ENCODE results near the gene FOXJ3.
"Not testable (repeated sequence)": the region's sequence is repeated elsewhere in the genome, so short reads cannot be mapped to it uniquely, and the experiment has no call there.

The FOXJ3 gene

DNA sequence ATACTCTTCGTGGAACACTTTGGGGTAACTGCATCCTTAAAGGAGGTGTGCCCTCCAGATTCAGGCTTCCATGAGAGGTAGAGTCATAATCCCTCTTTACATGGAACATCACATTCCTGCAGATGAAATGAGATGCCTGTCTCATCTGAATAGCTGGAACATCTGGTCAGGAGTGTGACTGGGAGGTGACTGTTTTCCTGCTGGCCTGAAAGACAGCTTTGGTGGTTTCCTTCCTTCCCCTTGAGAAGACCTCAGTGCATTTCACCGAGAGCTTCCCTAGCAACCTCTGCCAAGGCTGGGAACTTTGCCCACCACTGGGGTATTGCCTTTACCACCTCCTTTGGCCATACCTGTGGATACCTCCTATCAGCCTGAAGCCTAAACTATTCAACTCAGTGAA, 123.8 kb downstream of the FOXJ3 start:
- peaks cover 0 to under 1% of the 10 kb centered on the region in 2 experiments; a peak in 1 of 3 replicates for H3K36me3 ChIP-seq (ENCODE audit: control insufficient read depth in 2 of 2, insufficient read depth in 1 of 2, low read length in 2 of 2)
- no peak for TF ChIP-seq ZNF792 (tag by site-specific recombination; IDR thresholded peaks at IDR 0.05)
- TF ChIP-seq SETDB1 (IDR thresholded peaks at IDR 0.05; ENCODE audit: insufficient read length, low read length) = no peak
- TF ChIP-seq, protein P1, sequence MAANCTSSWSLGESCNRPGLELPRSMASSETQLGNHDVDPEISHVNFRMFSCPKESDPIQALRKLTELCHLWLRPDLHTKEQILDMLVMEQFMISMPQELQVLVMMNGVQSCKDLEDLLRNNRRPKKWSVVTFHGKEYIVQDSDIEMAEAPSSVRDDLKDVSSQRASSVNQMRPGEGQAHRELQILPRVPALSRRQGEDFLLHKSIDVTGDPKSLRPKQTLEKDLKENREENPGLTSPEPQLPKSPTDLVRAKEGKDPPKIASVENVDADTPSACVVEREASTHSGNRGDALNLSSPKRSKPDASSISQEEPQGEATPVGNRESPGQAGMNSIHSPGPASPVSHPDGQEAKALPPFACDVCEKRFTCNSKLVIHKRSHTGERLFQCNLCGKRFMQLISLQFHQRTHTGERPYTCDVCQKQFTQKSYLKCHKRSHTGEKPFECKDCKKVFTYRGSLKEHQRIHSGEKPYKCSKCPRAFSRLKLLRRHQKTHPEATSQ (tag by site-specific recombination; IDR thresholded peaks at IDR 0.05) = no peak
- no peak for TF ChIP-seq ZBTB20 (tag by site-specific recombination; IDR thresholded peaks at IDR 0.05)
- TF ChIP-seq ZNF660 (tag by site-specific recombination; IDR thresholded peaks at IDR 0.05) = no peak
- TF ChIP-seq, protein P2, sequence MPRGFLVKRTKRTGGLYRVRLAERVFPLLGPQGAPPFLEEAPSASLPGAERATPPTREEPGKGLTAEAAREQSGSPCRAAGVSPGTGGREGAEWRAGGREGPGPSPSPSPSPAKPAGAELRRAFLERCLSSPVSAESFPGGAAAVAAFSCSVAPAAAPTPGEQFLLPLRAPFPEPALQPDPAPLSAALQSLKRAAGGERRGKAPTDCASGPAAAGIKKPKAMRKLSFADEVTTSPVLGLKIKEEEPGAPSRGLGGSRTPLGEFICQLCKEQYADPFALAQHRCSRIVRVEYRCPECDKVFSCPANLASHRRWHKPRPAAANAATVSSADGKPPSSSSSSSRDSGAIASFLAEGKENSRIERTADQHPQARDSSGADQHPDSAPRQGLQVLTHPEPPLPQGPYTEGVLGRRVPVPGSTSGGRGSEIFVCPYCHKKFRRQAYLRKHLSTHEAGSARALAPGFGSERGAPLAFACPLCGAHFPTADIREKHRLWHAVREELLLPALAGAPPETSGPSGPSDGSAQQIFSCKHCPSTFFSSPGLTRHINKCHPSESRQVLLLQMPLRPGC (tag by site-specific recombination; IDR thresholded peaks at IDR 0.05) = no peak
- TF ChIP-seq ZNF175 (tag by site-specific recombination; IDR thresholded peaks at IDR 0.05) = no peak
- TF ChIP-seq ZNF707 (tag by site-specific recombination; IDR thresholded peaks at IDR 0.05) = no peak
- TF ChIP-seq ZNF623 (tag by site-specific recombination; IDR thresholded peaks at IDR 0.05) = no peak
- H3K27ac ChIP-seq (ENCODE audit: extremely low read depth, low read depth, low read length) = no peak overlapping the region
- no peak overlapping the region for H3K4me3 ChIP-seq (ENCODE audit: low read depth, low read length)
- ChIA-PET CTCF (interaction anchor here (2.2 kb wide), 1 partner anchor 38 kb away, joined by 10 read pairs; no protein-coding TSS in a partner anchor), POLR2A (no interaction called here)
- H3K9me3 ChIP-seq (ENCODE audit: control insufficient read depth, insufficient read depth, low read depth, low read length) = no peaks in the 10 kb centered on the region
- H3K4me1 ChIP-seq (ENCODE audit: control insufficient read depth, insufficient read depth, low read length) = peaks cover 3% of the 10 kb centered on the region; the same call in 1 of the 2 replicates

DNA sequence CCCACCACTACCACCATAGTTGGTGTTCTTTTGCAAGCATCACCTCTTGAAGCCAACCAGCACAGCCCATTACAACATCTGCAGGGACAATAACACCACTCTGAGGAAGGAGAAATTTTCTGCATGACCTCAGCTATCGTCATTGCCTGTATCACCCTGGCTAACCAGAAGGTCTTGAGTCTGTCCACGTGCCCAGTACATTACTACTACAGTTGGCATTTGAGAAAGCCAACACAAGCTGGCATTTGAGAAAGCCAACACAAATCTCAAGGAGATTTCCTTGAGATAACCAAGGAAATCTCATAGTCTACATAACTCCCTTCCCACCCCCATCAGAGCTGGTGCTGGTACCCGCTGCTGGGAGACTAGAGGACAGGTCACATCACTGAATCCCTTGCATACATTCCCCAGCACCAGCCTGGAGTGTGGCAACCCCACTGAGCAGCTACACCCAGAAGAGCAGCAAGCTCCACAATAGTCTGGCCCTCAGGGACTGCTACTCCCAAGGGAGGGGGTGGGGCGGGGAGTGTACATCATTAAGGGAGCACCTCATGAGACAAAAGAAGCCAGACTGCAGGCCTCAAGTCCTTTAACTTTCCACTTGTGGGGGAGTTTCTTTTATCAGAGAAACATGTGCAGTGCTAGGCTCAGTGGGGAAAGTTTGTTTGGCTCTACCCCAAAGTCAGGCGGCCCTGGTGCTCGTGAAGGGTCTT, 124.5 kb downstream of the FOXJ3 start:
- no peak overlapping the region for H3K4me3 ChIP-seq (ENCODE audit: low read depth, low read length)
- peaks cover 0 to 3% of the 10 kb centered on the region in 2 experiments; a peak in 1 of 3 replicates for H3K36me3 ChIP-seq (ENCODE audit: control insufficient read depth in 2 of 2, insufficient read depth in 1 of 2, low read length in 2 of 2)
- H3K9me3 ChIP-seq (ENCODE audit: control insufficient read depth, insufficient read depth, low read depth, low read length) = no peaks in the 10 kb centered on the region
- ChIA-PET CTCF (interaction anchor here (2.2 kb wide), 1 partner anchor 37 kb away, joined by 10 read pairs; no protein-coding TSS in a partner anchor), POLR2A (no interaction called here)
- peak; percentile 29; the same call in 1 of the 2 replicates for TF ChIP-seq KLF1 (tag by site-specific recombination; IDR thresholded peaks at IDR 0.05)
- TF ChIP-seq, protein P3, sequence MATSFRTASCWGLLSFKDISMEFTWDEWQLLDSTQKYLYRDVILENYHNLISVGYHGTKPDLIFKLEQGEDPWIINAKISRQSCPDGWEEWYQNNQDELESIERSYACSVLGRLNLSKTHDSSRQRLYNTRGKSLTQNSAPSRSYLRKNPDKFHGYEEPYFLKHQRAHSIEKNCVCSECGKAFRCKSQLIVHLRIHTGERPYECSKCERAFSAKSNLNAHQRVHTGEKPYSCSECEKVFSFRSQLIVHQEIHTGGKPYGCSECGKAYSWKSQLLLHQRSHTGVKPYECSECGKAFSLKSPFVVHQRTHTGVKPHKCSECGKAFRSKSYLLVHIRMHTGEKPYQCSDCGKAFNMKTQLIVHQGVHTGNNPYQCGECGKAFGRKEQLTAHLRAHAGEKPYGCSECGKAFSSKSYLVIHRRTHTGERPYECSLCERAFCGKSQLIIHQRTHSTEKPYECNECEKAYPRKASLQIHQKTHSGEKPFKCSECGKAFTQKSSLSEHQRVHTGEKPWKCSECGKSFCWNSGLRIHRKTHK (tag by site-specific recombination; IDR thresholded peaks at IDR 0.05) = no peak
- H3K27ac ChIP-seq (ENCODE audit: extremely low read depth, low read depth, low read length) = no peak overlapping the region
- peaks cover 3% of the 10 kb centered on the region; the same call in 1 of the 2 replicates for H3K4me1 ChIP-seq (ENCODE audit: control insufficient read depth, insufficient read depth, low read length)

DNA sequence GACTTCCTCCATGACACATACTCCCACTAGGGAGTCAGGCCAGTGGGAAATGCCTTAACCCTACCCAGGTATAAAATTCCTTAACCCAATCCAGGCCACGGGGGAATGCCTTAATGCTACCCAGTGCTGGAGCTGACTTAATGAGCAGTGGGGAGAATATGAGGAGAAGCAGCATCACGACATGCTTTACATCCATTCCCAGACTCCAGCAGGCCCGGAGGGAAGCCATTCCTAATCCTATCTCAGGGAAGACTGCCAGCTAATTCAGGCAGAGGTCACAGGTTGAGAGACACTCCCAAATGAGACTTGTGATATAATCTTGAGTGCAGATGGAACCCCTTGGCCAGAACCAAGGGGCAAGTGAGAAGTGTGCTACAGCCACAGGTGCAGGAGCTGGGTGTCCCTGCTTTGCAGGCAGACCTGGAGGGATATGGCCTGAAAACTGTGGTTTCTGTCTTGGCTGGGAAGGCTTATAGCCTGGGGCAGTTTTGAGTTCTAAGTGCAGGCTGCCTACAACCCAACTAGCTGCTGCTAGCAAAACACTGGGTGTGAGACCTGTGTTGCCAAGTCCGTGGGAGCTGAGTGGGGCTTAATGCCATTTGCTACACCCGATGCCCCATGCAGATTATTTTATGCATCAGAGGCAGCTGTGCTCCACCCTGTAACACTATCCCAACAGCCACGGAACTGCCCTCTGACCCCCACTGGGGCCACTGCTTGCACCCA, 125.3 kb downstream of the FOXJ3 start:
- H3K9me3 ChIP-seq (ENCODE audit: control insufficient read depth, insufficient read depth, low read depth, low read length) = no peaks in the 10 kb centered on the region
- ChIA-PET POLR2A (no interaction called here), CTCF (interaction anchor here (1.0 to 2.2 kb wide), 2 partner anchors 36 to 57 kb away, joined by 3 to 10 read pairs; no protein-coding TSS in a partner anchor)
- no peak overlapping the region for H3K27ac ChIP-seq (ENCODE audit: extremely low read depth, low read depth, low read length)
- peaks cover 0 to 3% of the 10 kb centered on the region in 2 experiments; a peak in 1 of 3 replicates for H3K36me3 ChIP-seq (ENCODE audit: control insufficient read depth in 2 of 2, insufficient read depth in 1 of 2, low read length in 2 of 2)
- H3K4me3 ChIP-seq (ENCODE audit: low read depth, low read length) = no peak overlapping the region
- H3K4me1 ChIP-seq (ENCODE audit: control insufficient read depth, insufficient read depth, low read length) = peaks cover under 1% of the 10 kb centered on the region; the same call in 1 of the 2 replicates
- TF ChIP-seq SP7 (tag by site-specific recombination; IDR thresholded peaks at IDR 0.05) = no peak
- TF ChIP-seq ZFHX2 (tag by site-specific recombination; conservative IDR thresholded peaks at IDR 0.05) = peak; percentile 28
- TF ChIP-seq ZNF239 (tag by site-specific recombination; IDR thresholded peaks at IDR 0.05) = no peak
- no peak for TF ChIP-seq ZNF324 (tag by site-specific recombination; IDR thresholded peaks at IDR 0.05)
- TF ChIP-seq ZNF155 (tag by site-specific recombination; IDR thresholded peaks at IDR 0.05) = no peak
- TF ChIP-seq SCRT1 (tag by site-specific recombination; IDR thresholded peaks at IDR 0.05; ENCODE audit: borderline replicate concordance) = 0 out of 2 replicates have a peak, but pooled peaks have one; percentile 24
- peak; percentile 44; the same call in 1 of the 2 replicates for TF ChIP-seq SCRT2 (tag by site-specific recombination; IDR thresholded peaks at IDR 0.05)
- peak; percentile 26; the same call in 1 of the 2 replicates for TF ChIP-seq EGR2 (tag by site-specific recombination; IDR thresholded peaks at IDR 0.05; ENCODE audit: low read depth)

DNA sequence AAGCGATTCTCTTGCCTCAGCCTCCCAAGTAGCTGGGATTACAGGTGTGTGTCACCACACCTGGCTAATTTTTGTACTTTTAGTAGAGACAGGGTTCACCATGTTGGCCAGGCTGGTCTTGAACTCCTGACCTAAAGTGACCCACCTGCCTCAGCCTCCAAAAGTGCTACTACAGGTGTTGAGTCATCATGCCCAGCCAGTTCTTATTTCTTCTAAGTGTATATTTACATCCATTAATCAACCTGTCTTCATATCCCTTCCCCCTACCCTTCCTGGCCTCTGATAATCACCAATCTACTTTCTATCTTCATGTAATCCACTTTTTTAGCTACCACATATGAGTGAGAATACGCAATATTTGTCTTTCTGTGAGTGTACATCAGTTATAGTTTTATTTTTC, 128.1 kb downstream of the FOXJ3 start:
- H3K9me3 ChIP-seq (ENCODE audit: control insufficient read depth, insufficient read depth, low read depth, low read length); H3K36me3 ChIP-seq (ENCODE audit: control insufficient read depth in 2 of 2, insufficient read depth in 1 of 2, low read length in 2 of 2); H3K4me1 ChIP-seq (ENCODE audit: control insufficient read depth, insufficient read depth, low read length); H3K27ac ChIP-seq (ENCODE audit: extremely low read depth, low read depth, low read length); CTCF ChIA-PET; H3K4me3 ChIP-seq (ENCODE audit: low read depth, low read length); POLR2A ChIA-PET: not testable (repeated sequence)

All from HEK293 (cell line).